ENCODE data around the gene RPP40. TPM values are rescaled to one million over a fixed set of nuclear protein-coding genes. Genes with fewer than 3 reads are reported as not detected.

RPP40 gene
- total and polyA plus RNA-seq, 7 experiments from 2014 or later, result 3.8 to 18.6 (median 6.5) TPM

DNA sequence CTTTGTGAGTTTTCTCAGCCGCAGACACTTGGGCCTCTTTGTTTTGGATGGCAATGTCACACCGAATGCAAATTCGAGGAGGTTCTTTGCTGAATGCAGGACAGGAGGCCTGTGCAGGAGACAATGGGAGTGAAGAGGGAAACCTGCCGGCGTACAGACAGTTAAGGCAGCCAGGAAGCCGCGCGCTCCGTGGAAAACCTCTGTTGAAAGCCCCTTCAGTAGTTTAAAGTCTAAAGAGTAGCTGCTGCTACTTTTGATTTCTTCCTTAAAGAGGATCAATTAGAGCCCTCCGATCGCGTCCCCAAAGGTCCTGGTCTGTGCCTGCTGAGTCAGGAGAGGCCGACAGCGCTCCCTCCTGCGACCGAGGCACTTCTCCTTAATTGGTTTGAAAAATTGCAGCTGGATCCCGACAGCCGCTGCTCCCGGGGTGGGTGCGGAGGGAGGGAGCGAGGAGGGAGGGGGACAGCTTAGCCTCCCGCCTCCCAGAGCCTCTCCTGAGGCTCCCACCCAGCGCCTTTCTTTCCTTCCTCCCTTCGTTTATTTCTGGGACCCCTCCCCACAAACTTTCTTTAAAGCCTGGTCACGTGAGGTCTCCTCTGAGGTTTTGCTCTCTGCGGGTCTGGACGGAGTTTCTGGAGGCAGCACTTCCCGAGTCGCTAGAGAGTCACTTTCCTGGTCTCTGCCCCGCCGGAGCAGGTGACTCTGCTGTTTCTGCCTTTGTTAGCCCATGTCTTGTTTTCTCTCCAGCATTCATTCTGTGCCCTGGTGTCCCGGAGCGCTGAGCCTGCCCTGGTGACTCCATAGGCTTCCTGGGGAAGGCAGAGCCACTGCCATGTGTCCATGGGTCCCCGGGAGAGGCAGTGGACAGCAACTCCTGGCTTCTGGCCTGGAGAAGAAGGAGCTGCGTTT, 22.3 kb upstream of the RPP40 start:
- H3K9me3 Mint-ChIP-seq, result peaks cover 0 to 3% (median 0%) of the 10 kb centered on the region in 11 donors
- peak overlapping the region; percentile 27 for H3K4me3 ChIP-seq (ENCODE audit: low read length)
- peaks cover 12 to 25% (median 16%) of the 10 kb centered on the region in 7 donors for H3K4me1 Mint-ChIP-seq
- DNase-seq (no peak), ATAC-seq (peak; percentile 36)
- peak overlapping the region in 4 of 9 donors; percentile 13 to 92 (median 76) for H3K27ac Mint-ChIP-seq
- no peaks in the 10 kb centered on the region for H3K27me3 ChIP-seq (ENCODE audit: control insufficient read depth in 2 of 2, insufficient read depth in 2 of 2, low read length in 2 of 2)
- intact Hi-C loops (cut with micrococcal nuclease), result no loop called here
- H3K9me3 ChIP-seq (ENCODE audit: control insufficient read depth in 2 of 3, low read length in 3 of 3), result no peaks in the 10 kb centered on the region
- peaks cover 0 to 16% (median 10%) of the 10 kb centered on the region in 5 donors for H3K27me3 Mint-ChIP-seq
- H3K27ac ChIP-seq (ENCODE audit: low read depth, low read length), result no peak overlapping the region
- peaks cover 0 to 4% of the 10 kb centered on the region in 2 donors for H3K4me1 ChIP-seq (ENCODE audit: control insufficient read depth in 2 of 2, insufficient read depth in 2 of 2, low read length in 2 of 2)
- peak overlapping the region; percentile 76 to 94 (median 85) for H3K4me3 Mint-ChIP-seq
- peaks cover 0 to 6% (median 0%) of the 10 kb centered on the region in 3 experiments for H3K36me3 ChIP-seq (ENCODE audit: control insufficient read depth in 2 of 3, insufficient read depth in 3 of 3, low read length in 3 of 3)
- ChIA-PET POLR2A (no interaction called here), CTCF (interaction anchor here (0.8 kb wide), 1 partner anchor 23 kb away, joined by 3 read pairs; no protein-coding TSS in a partner anchor)
- peaks cover 0 to 28% (median 12%) of the 10 kb centered on the region in 5 donors for H3K36me3 Mint-ChIP-seq

DNA sequence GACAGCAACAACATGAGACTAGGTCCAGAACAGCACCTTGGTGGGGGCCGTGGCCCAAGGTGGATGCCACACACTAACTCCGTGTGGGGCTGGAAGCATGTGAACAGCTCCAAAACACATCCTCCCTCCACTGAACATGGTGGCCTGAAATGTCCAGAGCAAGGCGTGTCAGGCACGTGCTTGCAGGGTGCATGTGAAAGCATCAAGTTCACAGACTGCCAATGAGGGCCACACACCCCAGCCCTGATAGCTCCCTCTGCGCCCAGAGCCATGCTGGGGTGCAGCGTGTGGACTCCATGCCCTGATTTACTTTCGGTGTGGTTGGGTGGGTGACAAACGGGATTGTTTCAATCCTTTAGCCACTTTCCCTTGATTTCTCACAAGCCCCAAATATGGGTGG, 20.1 kb upstream of the RPP40 start:
- H3K9me3 ChIP-seq (ENCODE audit: control insufficient read depth in 2 of 3, low read length in 3 of 3), result no peaks in the 10 kb centered on the region
- Mint-ChIP-seq H3K4me3 (no peak overlapping the region), H3K9me3 (peaks cover 0 to 12% (median 3%) of the 10 kb centered on the region in 11 donors), H3K27me3 (peaks cover 0 to 16% (median 10%) of the 10 kb centered on the region in 5 donors), H3K36me3 (peaks cover 0 to 30% (median 17%) of the 10 kb centered on the region in 5 donors), H3K27ac (no peak overlapping the region), H3K4me1 (peaks cover 4 to 20% (median 13%) of the 10 kb centered on the region in 7 donors)
- intact Hi-C loops (cut with micrococcal nuclease), result no loop called here
- ChIA-PET POLR2A (no interaction called here), CTCF (no interaction called here)
- H3K4me1 ChIP-seq (ENCODE audit: control insufficient read depth in 2 of 2, insufficient read depth in 2 of 2, low read length in 2 of 2), result peaks cover 0 to 4% of the 10 kb centered on the region in 2 donors
- ATAC-seq (no peak), DNase-seq (no peak)
- H3K27me3 ChIP-seq (ENCODE audit: control insufficient read depth in 2 of 2, insufficient read depth in 2 of 2, low read length in 2 of 2), result no peaks in the 10 kb centered on the region
- H3K27ac ChIP-seq (ENCODE audit: low read depth, low read length), result no peak overlapping the region
- H3K4me3 ChIP-seq (ENCODE audit: low read length), result no peak overlapping the region
- peaks cover 0 to 6% (median 0%) of the 10 kb centered on the region in 3 experiments for H3K36me3 ChIP-seq (ENCODE audit: control insufficient read depth in 2 of 3, insufficient read depth in 3 of 3, low read length in 3 of 3)

DNA sequence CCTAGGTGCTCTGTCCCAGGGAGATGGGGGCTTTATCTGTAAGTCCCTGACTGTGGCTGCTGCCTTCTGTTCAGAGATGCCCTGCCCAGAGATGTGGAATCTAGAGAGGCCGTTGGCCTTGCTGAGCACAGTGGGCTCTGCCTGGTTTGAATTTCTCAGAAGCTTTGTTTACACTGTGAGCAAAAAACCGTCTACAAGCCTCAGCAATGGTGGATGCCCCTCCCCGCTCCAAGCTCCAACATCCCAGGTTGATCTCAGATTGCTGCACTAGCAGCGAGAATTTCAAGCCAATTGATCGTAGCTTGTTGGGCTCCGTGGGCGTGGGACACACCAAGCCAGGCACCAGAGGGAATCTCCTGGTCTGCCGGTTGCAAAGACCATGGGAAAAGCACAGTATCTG, 16.3 kb upstream of the RPP40 start:
- Histone ChIP-seq H3K27me3 (ENCODE audit: control insufficient read depth in 2 of 2, insufficient read depth in 2 of 2, low read length in 2 of 2) (no peaks in the 10 kb centered on the region), H3K4me1 (ENCODE audit: control insufficient read depth in 2 of 2, insufficient read depth in 2 of 2, low read length in 2 of 2) (no peaks in the 10 kb centered on the region), H3K9me3 (ENCODE audit: control insufficient read depth in 2 of 3, low read length in 3 of 3) (no peaks in the 10 kb centered on the region), H3K36me3 (ENCODE audit: control insufficient read depth in 2 of 3, insufficient read depth in 3 of 3, low read length in 3 of 3) (peaks cover 0 to 6% (median 0%) of the 10 kb centered on the region in 3 experiments), H3K27ac (ENCODE audit: low read depth, low read length) (no peak overlapping the region), H3K4me3 (ENCODE audit: low read length) (no peak overlapping the region)
- no peak overlapping the region for H3K4me3 Mint-ChIP-seq
- peaks cover 0 to 7% (median under 1%) of the 10 kb centered on the region in 7 donors for H3K4me1 Mint-ChIP-seq
- ATAC-seq, result no peak
- H3K27me3 Mint-ChIP-seq, result peaks cover 0 to 34% (median 5%) of the 10 kb centered on the region in 5 donors
- no peak overlapping the region for H3K27ac Mint-ChIP-seq
- peaks cover 0 to 51% (median 25%) of the 10 kb centered on the region in 5 donors for H3K36me3 Mint-ChIP-seq
- peaks cover 3 to 34% (median 11%) of the 10 kb centered on the region in 11 donors for H3K9me3 Mint-ChIP-seq
- intact Hi-C loops (cut with micrococcal nuclease), result no loop called here
- ChIA-PET CTCF (no interaction called here), POLR2A (no interaction called here)
- no peak for DNase-seq

DNA sequence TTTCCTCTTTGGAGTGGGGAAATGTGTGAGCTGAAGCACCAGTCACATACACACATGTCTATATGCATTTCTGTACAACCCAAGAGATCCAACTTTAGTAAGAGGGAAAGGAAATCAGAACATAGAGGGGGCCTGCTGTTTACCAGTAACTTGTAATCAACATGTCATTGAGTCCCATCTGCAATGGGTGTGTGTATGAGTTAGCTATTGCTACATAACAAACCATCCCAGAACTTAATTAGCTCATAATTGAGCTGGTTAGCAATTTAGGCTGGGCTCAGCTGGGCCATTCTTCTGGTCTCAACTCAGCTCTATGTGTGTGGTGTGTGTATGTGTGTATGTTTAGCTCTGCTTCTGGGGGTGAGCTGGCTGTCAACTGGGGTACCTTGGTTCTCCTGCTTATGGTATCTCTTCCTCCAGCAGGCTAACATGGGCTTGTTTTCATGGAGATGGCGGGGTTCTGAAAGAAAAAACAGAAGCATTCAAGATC, 10.3 kb upstream of the RPP40 start:
- Mint-ChIP-seq H3K36me3 (peaks cover 0 to 40% (median 17%) of the 10 kb centered on the region in 5 donors), H3K4me3 (no peak overlapping the region), H3K4me1 (peaks cover 0 to 3% (median 0%) of the 10 kb centered on the region in 7 donors), H3K9me3 (peaks cover 0 to 29% (median 10%) of the 10 kb centered on the region in 11 donors), H3K27ac (no peak overlapping the region), H3K27me3 (peaks cover 0 to 30% (median 0%) of the 10 kb centered on the region in 5 donors)
- POLR2A ChIA-PET, result interaction anchor here (0.6 kb wide), 1 partner anchor 164 kb away, joined by 3 read pairs; no protein-coding TSS in a partner anchor
- no peaks in the 10 kb centered on the region for H3K4me1 ChIP-seq (ENCODE audit: control insufficient read depth in 2 of 2, insufficient read depth in 2 of 2, low read length in 2 of 2)
- no peak for ATAC-seq
- no peaks in the 10 kb centered on the region for H3K36me3 ChIP-seq (ENCODE audit: control insufficient read depth in 2 of 3, insufficient read depth in 3 of 3, low read length in 3 of 3)
- H3K27ac ChIP-seq (ENCODE audit: low read depth, low read length), result no peak overlapping the region
- DNase-seq, result no peak
- intact Hi-C loops (cut with micrococcal nuclease), result no loop called here
- no peak overlapping the region for H3K4me3 ChIP-seq (ENCODE audit: low read length)
- H3K27me3 ChIP-seq (ENCODE audit: control insufficient read depth in 2 of 2, insufficient read depth in 2 of 2, low read length in 2 of 2), result no peaks in the 10 kb centered on the region
- H3K9me3 ChIP-seq (ENCODE audit: control insufficient read depth in 2 of 3, low read length in 3 of 3), result no peaks in the 10 kb centered on the region
- CTCF ChIA-PET, result interaction anchor here (1.1 kb wide), 1 partner anchor 10 kb away, joined by 3 read pairs; no protein-coding TSS in a partner anchor

DNA sequence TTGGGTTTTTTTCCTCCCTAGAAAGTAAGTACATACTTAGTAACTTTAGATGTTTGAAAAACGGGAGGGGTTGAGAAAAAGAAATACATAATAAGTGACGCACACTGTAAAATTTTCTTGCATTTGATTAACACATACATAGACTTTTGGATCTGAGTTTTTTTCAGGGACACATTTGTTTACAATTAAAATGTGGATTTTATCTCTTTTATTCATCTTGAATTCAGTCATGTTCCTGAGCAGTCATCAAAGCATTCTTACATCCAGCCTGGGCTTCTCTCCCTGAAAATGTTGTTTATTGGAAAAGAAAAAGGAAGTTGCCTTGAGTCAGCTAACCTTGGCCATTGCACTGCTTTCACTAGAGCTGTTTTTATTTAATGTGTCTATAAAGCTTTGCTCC, 8.7 kb upstream of the RPP40 start:
- POLR2A ChIA-PET, result no interaction called here
- no peak for ATAC-seq

DNA sequence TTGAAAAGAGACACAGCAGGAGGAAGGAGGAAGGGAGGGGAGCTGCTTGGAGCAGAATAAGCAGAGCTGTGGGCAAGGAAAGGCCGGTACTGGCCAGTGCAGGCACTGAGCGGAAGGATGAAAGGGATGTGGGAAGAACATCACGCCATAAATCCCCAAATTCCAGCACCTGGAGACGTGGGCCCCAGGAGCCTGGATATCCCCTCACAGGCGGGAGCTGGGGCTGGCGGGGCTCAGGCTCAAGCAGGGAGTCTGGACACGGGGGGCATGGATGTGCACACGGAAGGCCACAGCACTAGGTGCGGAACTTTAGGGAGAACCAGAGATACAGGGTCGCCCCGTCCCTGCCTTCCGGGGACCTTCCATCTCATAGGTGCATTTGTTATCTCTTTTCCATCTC, 7.5 kb upstream of the RPP40 start:
- CTCF ChIA-PET, result no interaction called here
- no peak overlapping the region for H3K4me3 ChIP-seq (ENCODE audit: low read length)
- peaks cover 0 to 7% (median 4%) of the 10 kb centered on the region in 11 donors for H3K9me3 Mint-ChIP-seq

More for the DNA sequence above, 8.7 kb upstream of the RPP40 start:
- no peaks in the 10 kb centered on the region for H3K9me3 ChIP-seq (ENCODE audit: control insufficient read depth in 2 of 3, low read length in 3 of 3)
- H3K27ac ChIP-seq (ENCODE audit: low read depth, low read length), result no peak overlapping the region
- Mint-ChIP-seq H3K4me1 (no peaks in the 10 kb centered on the region), H3K27me3 (peaks cover 0 to 18% (median 0%) of the 10 kb centered on the region in 5 donors), H3K36me3 (peaks cover 0 to 27% (median 14%) of the 10 kb centered on the region in 5 donors), H3K27ac (no peak overlapping the region), H3K9me3 (peaks cover 0 to 13% (median 6%) of the 10 kb centered on the region in 11 donors), H3K4me3 (no peak overlapping the region)
- H3K4me1 ChIP-seq (ENCODE audit: control insufficient read depth in 2 of 2, insufficient read depth in 2 of 2, low read length in 2 of 2), result no peaks in the 10 kb centered on the region
- H3K27me3 ChIP-seq (ENCODE audit: control insufficient read depth in 2 of 2, insufficient read depth in 2 of 2, low read length in 2 of 2), result no peaks in the 10 kb centered on the region
- no peak for DNase-seq
- H3K36me3 ChIP-seq (ENCODE audit: control insufficient read depth in 2 of 3, insufficient read depth in 3 of 3, low read length in 3 of 3), result no peaks in the 10 kb centered on the region
- CTCF ChIA-PET, result interaction anchor here (0.7 kb wide), 1 partner anchor 18 kb away, joined by 4 read pairs; no protein-coding TSS in a partner anchor
- H3K4me3 ChIP-seq (ENCODE audit: low read length), result no peak overlapping the region
- intact Hi-C loops (cut with micrococcal nuclease), result no loop called here

More for the DNA sequence above, 7.5 kb upstream of the RPP40 start:
- POLR2A ChIA-PET, result no interaction called here
- H3K36me3 ChIP-seq (ENCODE audit: control insufficient read depth in 2 of 3, insufficient read depth in 3 of 3, low read length in 3 of 3), result no peaks in the 10 kb centered on the region
- no peaks in the 10 kb centered on the region for H3K9me3 ChIP-seq (ENCODE audit: control insufficient read depth in 2 of 3, low read length in 3 of 3)
- intact Hi-C loops (cut with micrococcal nuclease), result no loop called here
- ATAC-seq (no peak), DNase-seq (no peak)
- no peak overlapping the region for H3K4me3 Mint-ChIP-seq
- H3K36me3 Mint-ChIP-seq, result peaks cover 0 to 17% (median 5%) of the 10 kb centered on the region in 5 donors
- peaks cover 0 to 1% (median 0%) of the 10 kb centered on the region in 7 donors for H3K4me1 Mint-ChIP-seq
- H3K27ac ChIP-seq (ENCODE audit: low read depth, low read length), result no peak overlapping the region
- no peaks in the 10 kb centered on the region for H3K27me3 ChIP-seq (ENCODE audit: control insufficient read depth in 2 of 2, insufficient read depth in 2 of 2, low read length in 2 of 2)
- H3K27ac Mint-ChIP-seq, result no peak overlapping the region
- H3K4me1 ChIP-seq (ENCODE audit: control insufficient read depth in 2 of 2, insufficient read depth in 2 of 2, low read length in 2 of 2), result no peaks in the 10 kb centered on the region
- H3K27me3 Mint-ChIP-seq, result peaks cover 0 to 7% (median 0%) of the 10 kb centered on the region in 5 donors
